ENCODE data around the gene PACSIN2. TPM values are rescaled to one million over a fixed set of nuclear protein-coding genes. Genes with fewer than 3 reads are reported as not detected.

The PACSIN2 gene, protein sequence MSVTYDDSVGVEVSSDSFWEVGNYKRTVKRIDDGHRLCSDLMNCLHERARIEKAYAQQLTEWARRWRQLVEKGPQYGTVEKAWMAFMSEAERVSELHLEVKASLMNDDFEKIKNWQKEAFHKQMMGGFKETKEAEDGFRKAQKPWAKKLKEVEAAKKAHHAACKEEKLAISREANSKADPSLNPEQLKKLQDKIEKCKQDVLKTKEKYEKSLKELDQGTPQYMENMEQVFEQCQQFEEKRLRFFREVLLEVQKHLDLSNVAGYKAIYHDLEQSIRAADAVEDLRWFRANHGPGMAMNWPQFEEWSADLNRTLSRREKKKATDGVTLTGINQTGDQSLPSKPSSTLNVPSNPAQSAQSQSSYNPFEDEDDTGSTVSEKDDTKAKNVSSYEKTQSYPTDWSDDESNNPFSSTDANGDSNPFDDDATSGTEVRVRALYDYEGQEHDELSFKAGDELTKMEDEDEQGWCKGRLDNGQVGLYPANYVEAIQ
- total RNA-seq (2022; extraction: Qiagen RNA extraction) = 165 to 202 TPM (median 198 TPM) in 5 replicates

DNA sequence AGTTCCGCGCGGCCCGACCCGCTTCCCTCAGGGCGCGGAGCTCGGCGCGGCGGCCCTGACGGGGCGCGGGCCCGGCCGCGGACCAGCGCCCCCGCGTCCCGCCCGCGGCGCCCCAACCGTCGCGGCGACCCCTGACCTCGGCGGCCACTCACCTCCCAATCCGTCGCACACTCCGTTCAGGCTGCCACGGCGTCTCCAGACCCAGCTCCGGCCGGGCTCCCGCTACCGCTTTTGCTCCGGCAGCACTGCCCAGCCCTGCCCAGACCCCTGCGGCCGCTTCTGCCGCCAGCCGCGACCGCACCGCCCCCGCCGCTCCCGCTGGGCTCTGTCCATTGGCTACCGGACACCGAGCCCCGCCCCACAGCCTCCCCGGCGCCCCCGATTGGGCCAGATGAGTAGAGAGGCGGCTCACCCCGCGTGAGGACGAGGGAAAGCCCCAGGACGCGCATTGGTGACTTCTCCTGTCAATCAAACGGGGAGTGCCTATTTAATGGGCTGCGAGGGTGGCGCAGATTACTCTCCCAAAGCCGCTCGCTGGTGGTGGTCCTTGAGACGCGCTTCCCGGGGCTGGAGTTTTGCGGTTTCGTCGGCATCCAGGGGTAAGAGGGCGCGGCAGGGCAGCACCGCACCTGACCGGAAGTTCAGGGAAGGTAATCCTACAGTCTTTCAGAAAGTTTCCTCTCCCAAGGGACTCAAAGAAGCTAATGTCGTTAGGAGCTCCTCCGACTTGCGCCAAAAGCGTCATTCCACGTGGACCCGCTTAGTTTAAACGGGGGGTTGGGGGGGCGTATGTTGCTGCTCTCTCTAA lies at the start of gene PACSIN2:
Gene PACSIN2, minus strand, starts transcription at position 281 of the 808 bp plus-strand sequence. CDS start 103,069 bp downstream, outside the sequence.

DNA sequence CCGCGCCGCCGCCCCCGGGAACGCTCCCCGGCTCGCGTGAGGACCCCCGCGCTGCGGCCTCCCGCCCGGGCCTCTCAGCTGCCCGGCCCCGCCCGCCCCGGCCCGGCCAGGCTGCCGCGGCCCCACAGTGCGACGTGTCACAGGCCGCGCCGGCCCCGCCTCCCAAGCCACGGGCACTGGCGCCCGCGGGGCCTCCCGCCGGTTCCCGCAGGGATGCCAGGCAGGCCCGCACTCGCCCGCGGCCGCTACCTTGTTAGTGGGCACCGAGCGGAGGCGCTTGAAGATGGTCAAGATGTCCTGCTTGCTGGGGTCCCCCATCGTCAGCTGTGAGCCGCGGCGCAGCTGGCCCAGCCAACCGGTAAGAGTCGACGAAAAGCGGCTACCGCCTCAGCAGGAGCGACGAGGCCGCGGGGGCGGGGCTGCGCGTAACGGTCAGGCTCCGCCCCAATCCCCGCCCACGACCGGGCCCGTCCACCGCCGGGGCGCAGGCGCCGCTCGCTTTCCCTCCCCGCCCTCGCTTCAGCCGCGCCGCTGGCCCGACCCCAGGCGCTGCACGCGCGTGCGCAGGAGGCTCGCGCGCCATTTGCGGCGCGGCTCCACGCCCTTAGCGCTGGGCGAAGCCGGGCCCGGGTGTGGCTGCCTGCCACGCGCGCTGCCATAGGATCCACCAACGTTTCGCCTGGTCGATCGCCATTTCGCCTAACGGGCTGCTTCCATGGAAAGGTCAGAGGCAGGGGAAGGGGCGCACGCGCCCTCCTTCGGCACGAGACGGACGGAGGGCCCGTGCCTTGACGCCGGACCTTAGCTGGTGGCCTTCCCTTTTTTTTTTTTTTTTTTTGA lies 157.9 kb downstream of the PACSIN2 start, which contains the start of gene ARFGAP3:
Gene ARFGAP3, minus strand, starts transcription at position 409 of the 840 bp plus-strand sequence. Its CDS starts 91 bp downstream, at position 318.

Other genes starting within 250 kb of the PACSIN2 start
- gene ARFGAP3, start 157.9 kb downstream of the PACSIN2 start, total RNA-seq (2022; extraction: Qiagen RNA extraction) = 19.6 to 25.5 TPM (median 23.9 TPM) in 5 replicates
- gene TTLL1, start 74.2 kb upstream of the PACSIN2 start, total RNA-seq (2022; extraction: Qiagen RNA extraction) = 2.4 to 3.2 TPM (median 3.0 TPM) in 5 replicates
- 1.2 to 2.2 TPM (median 1.6 TPM) in 5 replicates for gene BIK, start 95.6 kb upstream of the PACSIN2 start, total RNA-seq (2022; extraction: Qiagen RNA extraction)
- 15.0 to 24.6 TPM (median 21.3 TPM) in 5 replicates for gene MCAT, start 128.2 kb upstream of the PACSIN2 start, total RNA-seq (2022; extraction: Qiagen RNA extraction)
- gene TSPO, start 136.4 kb upstream of the PACSIN2 start, total RNA-seq (2022; extraction: Qiagen RNA extraction) = 142 to 198 TPM (median 187 TPM) in 5 replicates
- 18.5 to 29.8 TPM (median 28.5 TPM) in 5 replicates for gene TTLL12, start 172.0 kb upstream of the PACSIN2 start, total RNA-seq (2022; extraction: Qiagen RNA extraction)

Data from A549 treated with dexamethasone at 1 μM for 4 hours (cell line).